Kidney (tissue), 14 donors: Measurements from ENCODE around the gene WNT1. TPM values are rescaled to one million over a fixed set of nuclear protein-coding genes. Genes with fewer than 3 reads are reported as not detected.

Experiments used
- DNase-seq, 5 donors: peaks; one replicate each; pipeline ENCODE4 v3.0.0-alpha.2; 2013 to 2020
- FAIRE-seq: peaks from 2 replicates; lab custom pipeline; 2012; peaks lifted over from hg19 to GRCh38; lab: Jason Lieb, UNC
- H3K27ac ChIP-seq, 2 donors: one replicate each; pipeline ENCODE4 v1.7.0; 2013; ENCODE audit warnings: low read depth in 2 of 2, low read length in 2 of 2, inconsistent platforms in 1 of 2
- H3K27me3 ChIP-seq: one replicate; pipeline ENCODE4 v1.7.1; 2013; ENCODE audit warnings: low read length, inconsistent platforms; ENCODE audit not compliant: control insufficient read depth, insufficient read depth
- H3K36me3 ChIP-seq, 3 donors: one replicate each; pipeline versions ENCODE4 v1.7.0 to v1.7.1; 2013; ENCODE audit warnings: low read length in 3 of 3, control low read depth in 1 of 3, inconsistent platforms in 1 of 3; ENCODE audit not compliant: insufficient read depth in 3 of 3, control insufficient read depth in 2 of 3
- H3K4me1 ChIP-seq, 3 donors: one replicate each; pipeline versions ENCODE4 v1.7.0 to v1.7.1; 2013; ENCODE audit warnings: low read length in 3 of 3, inconsistent platforms in 1 of 3, low read depth in 1 of 3; ENCODE audit not compliant: control insufficient read depth in 2 of 3, insufficient read depth in 2 of 3
- H3K4me3 ChIP-seq, 3 donors: one replicate each; pipeline versions ENCODE4 v1.7.0 to v1.8.1; 2013; ENCODE audit warnings: low read length in 3 of 3, control low read depth in 1 of 3, inconsistent platforms in 1 of 3
- H3K9ac ChIP-seq, 3 donors: one replicate each; pipeline versions ENCODE4 v1.7.0 to v1.7.1; 2013; ENCODE audit warnings: low read length in 3 of 3, control low read depth in 1 of 3, inconsistent platforms in 1 of 3
- H3K9me3 ChIP-seq, 3 donors: one replicate each; pipeline versions ENCODE4 v1.7.0 to v1.7.1; 2013; ENCODE audit warnings: low read length in 3 of 3, control low read depth in 1 of 3, inconsistent platforms in 1 of 3; ENCODE audit not compliant: control insufficient read depth in 2 of 3, insufficient read depth in 1 of 3
- CTCF ChIP-seq: IDR thresholded peaks from 3 replicates; pipeline ENCODE4 v1.5.1; 2012; ENCODE audit warnings: mild to moderate bottlenecking, moderate library complexity, borderline replicate concordance; ENCODE audit not compliant: insufficient read depth; ENCODE audit errors: extremely low read depth
- intact Hi-C: fragments of 100-400 bp; cut with DNase I; formaldehyde crosslinking; loops from one replicate; pipeline ENCODE4 v1.11.1; 2022
- polyA plus RNA-seq: library from polyadenylated mRNA; stranded (reverse); fragments of 350-450 nt; fragmentation: Illumina TruSeq; extraction: RNeasy Lipid Tissue Mini Kit (QIAGEN cat#74804); gene quantifications from one replicate; pipeline ENCODE4 v1.2.3, GENCODE V29; 2014; ENCODE audit warnings: low read depth, low replicate concordance; ENCODE audit not compliant: insufficient read depth
- total RNA-seq: library from RNA; stranded (reverse); fragmentation: NEBNext Ultra II Directional; extraction: Animal tissue kit (Norgen Biotek cat#: 25700); gene quantifications from one replicate; pipeline ENCODE4 v1.2.1, GENCODE V29; 2021
- donor health status: control.
- donor health status: control.
- donor health status: control.
- donor health status: control.
- donor health status: control.
- donor health status: DM: yes; HTN: yes; CAD: no.
- donor health status: Normal renal cell carcinoma (clear cell type).

WNT1 gene
- total and polyA plus RNA-seq, 2 donors from 2014 or later = not detected

GRCh38 chr12:48985475-48985897, 7.4 kb downstream of the WNT1 start:
- Histone ChIP-seq H3K27me3 (peaks cover 51% of the 10 kb centered on the region), H3K9ac (no peak overlapping the region), H3K36me3 (no peaks in the 10 kb centered on the region), H3K4me1 (peaks cover 0 to 11% (median 5%) of the 10 kb centered on the region in 3 donors), H3K9me3 (no peaks in the 10 kb centered on the region), H3K27ac (no peak overlapping the region), H3K4me3 (no peak overlapping the region)
- no peak for FAIRE-seq
- DNase-seq = no peak
- no peak for TF ChIP-seq CTCF
- intact Hi-C loops = no loop called here

GRCh38 chr12:48985901-48986300, 7.8 kb downstream of the WNT1 start:
- intact Hi-C loops = no loop called here
- Histone ChIP-seq H3K9me3 (no peaks in the 10 kb centered on the region), H3K36me3 (no peaks in the 10 kb centered on the region), H3K4me3 (no peak overlapping the region), H3K4me1 (peaks cover 0 to 7% (median 1%) of the 10 kb centered on the region in 3 donors), H3K27ac (no peak overlapping the region), H3K9ac (no peak overlapping the region), H3K27me3 (peaks cover 47% of the 10 kb centered on the region)
- no peak for TF ChIP-seq CTCF
- FAIRE-seq (no peak), DNase-seq (no peak)

- no peak overlapping the region for H3K9ac ChIP-seq
- H3K4me3 ChIP-seq = no peak overlapping the region
- H3K27ac ChIP-seq = no peak overlapping the region
- no peaks in the 10 kb centered on the region for H3K4me1 ChIP-seq
- H3K9me3 ChIP-seq = no peaks in the 10 kb centered on the region
- FAIRE-seq = no peak
- no peak for DNase-seq
- intact Hi-C loops = no loop called here
- H3K27me3 ChIP-seq = peaks cover 39% of the 10 kb centered on the region
- TF ChIP-seq CTCF = no peak
- no peaks in the 10 kb centered on the region for H3K36me3 ChIP-seq
These were observed 8.7 kb downstream of the WNT1 start for GRCh38 chr12:48986720-48987291.
